ENCODE results near the gene WAPL. TPM values are rescaled to one million over a fixed set of nuclear protein-coding genes. Genes with fewer than 3 reads are reported as not detected.
A peak's percentile ranks its signal among the peaks of the same experiment; 100 is the strongest.

The WAPL gene
- total and polyA plus RNA-seq, 9 of the 15 experiments (the other 6 are each of a cell fraction or from before 2014, with no cell fraction given) = 14.3 to 36.4 (median 25.3) TPM

DNA sequence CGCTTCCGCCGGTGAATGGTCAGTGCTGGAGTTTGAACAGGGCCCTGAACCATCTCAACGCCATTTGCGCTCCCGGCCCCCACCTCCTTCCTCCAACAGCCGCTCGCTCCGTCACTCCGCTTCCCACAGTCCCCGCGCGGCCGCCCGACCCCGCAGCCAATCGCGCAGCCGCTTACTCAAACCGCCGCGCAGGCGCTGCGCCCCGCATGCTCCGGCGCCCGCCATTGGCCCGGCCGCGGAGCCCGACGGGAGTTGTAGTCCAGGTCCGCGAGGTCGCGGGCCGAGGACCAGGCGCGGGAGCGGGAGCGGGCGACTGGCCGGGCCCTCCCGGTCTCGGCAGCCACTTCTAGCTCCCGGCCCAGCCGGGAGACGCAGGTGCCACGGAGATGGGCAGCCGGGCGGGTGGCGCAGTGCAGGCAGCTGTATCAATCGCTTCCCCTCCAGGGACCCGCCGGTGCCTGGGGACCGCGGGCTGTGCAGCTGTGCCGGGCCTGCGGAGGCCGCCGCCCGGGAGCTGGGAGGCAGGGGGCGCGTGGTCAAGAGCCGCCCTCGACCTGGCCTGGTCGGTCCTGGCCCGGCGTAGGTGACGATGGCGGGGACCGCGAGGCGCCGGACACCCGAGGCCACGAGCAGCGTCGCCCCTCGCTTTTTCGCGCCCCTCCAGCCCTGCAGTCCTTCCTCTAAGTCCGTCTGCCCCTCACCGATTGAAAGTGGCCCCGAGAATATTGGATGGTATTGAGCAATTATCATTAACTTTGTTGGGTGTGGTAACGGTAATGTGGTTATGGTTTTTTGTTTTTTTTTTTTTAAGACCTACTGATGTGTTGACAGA lies at the start of gene WAPL (continued):
- TF ChIP-seq ZBTB1 (CRISPR knock-in tag; IDR thresholded peaks at IDR 0.05; ENCODE audit: borderline replicate concordance, low read depth) (no peak), RBM15 (IDR thresholded peaks at IDR 0.05; ENCODE audit: insufficient read depth, low read length) (no peak), SOX6 (IDR thresholded peaks at IDR 0.05) (no peak), BDP1 (IDR thresholded peaks at IDR 0.05; ENCODE audit: insufficient read depth, insufficient read length) (no peak), XRCC4 (IDR thresholded peaks at IDR 0.05; ENCODE audit: extremely low read depth, insufficient read depth, insufficient read length) (no peak), ZZZ3 (IDR thresholded peaks at IDR 0.05) (no peak), CBX3 (IDR thresholded peaks at IDR 0.05; ENCODE audit: borderline replicate concordance in 1 of 2, low read length in 2 of 2) (no peak), RFX1 (IDR thresholded peaks at IDR 0.05) (no peak), KLF6 (CRISPR knock-in tag; IDR thresholded peaks at IDR 0.05; ENCODE audit: borderline replicate concordance) (no peak), KAT2B (IDR thresholded peaks at IDR 0.05; ENCODE audit: low read depth, low read length) (no peak), ZNF24 (IDR thresholded peaks at IDR 0.05) (no peak), ZNF316 (IDR thresholded peaks at IDR 0.05) (no peak), HMG20A (CRISPR knock-in tag; conservative IDR thresholded peaks at IDR 0.05) (no peak), NCOA6 (IDR thresholded peaks at IDR 0.05) (no peak), DMBX1 (CRISPR knock-in tag; IDR thresholded peaks at IDR 0.05; ENCODE audit: borderline replicate concordance) (no peak), SREBF1 (IDR thresholded peaks at IDR 0.05; ENCODE audit: borderline replicate concordance, low read depth, low read length) (no peak)
- TF ChIP-seq, protein P1, sequence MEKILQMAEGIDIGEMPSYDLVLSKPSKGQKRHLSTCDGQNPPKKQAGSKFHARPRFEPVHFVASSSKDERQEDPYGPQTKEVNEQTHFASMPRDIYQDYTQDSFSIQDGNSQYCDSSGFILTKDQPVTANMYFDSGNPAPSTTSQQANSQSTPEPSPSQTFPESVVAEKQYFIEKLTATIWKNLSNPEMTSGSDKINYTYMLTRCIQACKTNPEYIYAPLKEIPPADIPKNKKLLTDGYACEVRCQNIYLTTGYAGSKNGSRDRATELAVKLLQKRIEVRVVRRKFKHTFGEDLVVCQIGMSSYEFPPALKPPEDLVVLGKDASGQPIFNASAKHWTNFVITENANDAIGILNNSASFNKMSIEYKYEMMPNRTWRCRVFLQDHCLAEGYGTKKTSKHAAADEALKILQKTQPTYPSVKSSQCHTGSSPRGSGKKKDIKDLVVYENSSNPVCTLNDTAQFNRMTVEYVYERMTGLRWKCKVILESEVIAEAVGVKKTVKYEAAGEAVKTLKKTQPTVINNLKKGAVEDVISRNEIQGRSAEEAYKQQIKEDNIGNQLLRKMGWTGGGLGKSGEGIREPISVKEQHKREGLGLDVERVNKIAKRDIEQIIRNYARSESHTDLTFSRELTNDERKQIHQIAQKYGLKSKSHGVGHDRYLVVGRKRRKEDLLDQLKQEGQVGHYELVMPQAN (IDR thresholded peaks at IDR 0.05; ENCODE audit: borderline replicate concordance) = no peak
- TF ChIP-seq, protein P2, sequence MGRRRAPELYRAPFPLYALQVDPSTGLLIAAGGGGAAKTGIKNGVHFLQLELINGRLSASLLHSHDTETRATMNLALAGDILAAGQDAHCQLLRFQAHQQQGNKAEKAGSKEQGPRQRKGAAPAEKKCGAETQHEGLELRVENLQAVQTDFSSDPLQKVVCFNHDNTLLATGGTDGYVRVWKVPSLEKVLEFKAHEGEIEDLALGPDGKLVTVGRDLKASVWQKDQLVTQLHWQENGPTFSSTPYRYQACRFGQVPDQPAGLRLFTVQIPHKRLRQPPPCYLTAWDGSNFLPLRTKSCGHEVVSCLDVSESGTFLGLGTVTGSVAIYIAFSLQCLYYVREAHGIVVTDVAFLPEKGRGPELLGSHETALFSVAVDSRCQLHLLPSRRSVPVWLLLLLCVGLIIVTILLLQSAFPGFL (CRISPR knock-in tag; IDR thresholded peaks at IDR 0.05) = no peak
- TF ChIP-seq, protein P3, sequence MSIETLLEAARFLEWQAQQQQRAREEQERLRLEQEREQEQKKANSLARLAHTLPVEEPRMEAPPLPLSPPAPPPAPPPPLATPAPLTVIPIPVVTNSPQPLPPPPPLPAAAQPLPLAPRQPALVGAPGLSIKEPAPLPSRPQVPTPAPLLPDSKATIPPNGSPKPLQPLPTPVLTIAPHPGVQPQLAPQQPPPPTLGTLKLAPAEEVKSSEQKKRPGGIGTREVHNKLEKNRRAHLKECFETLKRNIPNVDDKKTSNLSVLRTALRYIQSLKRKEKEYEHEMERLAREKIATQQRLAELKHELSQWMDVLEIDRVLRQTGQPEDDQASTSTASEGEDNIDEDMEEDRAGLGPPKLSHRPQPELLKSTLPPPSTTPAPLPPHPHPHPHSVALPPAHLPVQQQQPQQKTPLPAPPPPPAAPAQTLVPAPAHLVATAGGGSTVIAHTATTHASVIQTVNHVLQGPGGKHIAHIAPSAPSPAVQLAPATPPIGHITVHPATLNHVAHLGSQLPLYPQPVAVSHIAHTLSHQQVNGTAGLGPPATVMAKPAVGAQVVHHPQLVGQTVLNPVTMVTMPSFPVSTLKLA (conservative IDR thresholded peaks at IDR 0.05) = peak; percentile 29 to 75; a peak in 2 of 4 replicates
- TF ChIP-seq, protein P4, sequence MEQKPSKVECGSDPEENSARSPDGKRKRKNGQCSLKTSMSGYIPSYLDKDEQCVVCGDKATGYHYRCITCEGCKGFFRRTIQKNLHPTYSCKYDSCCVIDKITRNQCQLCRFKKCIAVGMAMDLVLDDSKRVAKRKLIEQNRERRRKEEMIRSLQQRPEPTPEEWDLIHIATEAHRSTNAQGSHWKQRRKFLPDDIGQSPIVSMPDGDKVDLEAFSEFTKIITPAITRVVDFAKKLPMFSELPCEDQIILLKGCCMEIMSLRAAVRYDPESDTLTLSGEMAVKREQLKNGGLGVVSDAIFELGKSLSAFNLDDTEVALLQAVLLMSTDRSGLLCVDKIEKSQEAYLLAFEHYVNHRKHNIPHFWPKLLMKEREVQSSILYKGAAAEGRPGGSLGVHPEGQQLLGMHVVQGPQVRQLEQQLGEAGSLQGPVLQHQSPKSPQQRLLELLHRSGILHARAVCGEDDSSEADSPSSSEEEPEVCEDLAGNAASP (IDR thresholded peaks at IDR 0.05) = no peak

Data from K562 (cell line).